CD4-positive, alpha-beta T cell treated with Interleukin-4 for 1 hour (primary cell): Measurements from ENCODE around the gene TGFBR3L.
A peak's percentile ranks its signal among the peaks of the same experiment; 100 is the strongest.

Experiments used
- DNase-seq, 2 donors: peaks; one replicate each; pipeline ENCODE4 v3.0.0-alpha.2; 2020 to 2022

TGFBR3L gene

DNA sequence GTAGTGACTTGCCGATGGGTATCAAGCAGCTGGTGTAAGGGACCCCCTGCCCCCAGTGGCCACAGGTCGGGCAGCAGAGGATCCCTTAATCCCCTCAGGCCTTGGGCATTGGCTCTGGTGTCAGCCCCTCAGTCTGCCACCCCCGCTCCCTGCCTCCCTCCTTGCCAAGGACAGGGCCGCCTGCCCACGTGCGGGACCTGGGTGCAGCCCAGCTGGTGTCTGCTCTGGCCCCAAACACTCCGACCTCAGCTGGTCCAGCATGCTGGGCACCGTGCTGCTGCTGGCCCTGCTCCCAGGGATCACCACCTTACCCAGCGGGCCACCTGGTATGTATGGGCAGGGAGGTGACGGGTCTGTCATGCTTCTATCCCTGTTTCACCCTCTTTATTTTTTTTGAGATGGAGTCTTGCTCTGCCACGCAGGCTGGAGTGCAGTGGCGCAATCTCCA, at the start of gene TGFBR3L:
Gene TGFBR3L, plus strand, starts transcription at position 233 of the 448 bp plus-strand sequence.
- DNase-seq: no peak

DNA sequence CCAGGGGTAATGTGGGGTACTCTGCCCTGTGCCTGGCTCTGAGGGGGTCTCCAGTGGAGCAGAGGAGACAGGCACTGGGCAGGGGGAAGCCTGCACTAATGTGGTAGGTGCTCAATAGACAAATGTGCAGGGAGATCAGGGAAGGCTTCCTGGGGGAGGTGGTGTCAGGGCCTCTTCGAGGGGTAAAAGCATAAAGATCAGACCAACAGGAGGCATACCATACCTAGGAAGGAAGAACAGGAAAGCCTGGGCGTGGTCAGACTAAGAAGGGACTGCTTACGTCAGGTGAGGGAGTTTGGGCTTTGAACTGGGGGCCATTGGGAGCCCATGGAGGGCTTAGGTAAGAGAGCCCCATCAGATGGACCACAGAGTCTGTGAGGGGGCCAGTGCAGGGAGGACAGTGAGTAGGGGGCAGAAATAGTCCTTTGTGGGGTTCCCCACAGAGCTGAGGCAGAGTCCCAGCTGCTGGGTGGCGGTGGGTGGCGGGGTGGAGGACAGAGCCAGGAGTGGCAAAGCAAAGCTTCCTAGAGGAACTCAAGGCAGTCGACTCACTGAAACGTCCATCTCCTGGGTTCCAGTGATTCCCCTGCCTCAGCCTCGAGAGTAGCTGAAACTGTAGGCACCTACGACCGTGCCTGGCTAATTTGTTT, 49.2 kb upstream of the TGFBR3L start:
- DNase-seq: peak in 1 of 2 donors; percentile 34

DNA sequence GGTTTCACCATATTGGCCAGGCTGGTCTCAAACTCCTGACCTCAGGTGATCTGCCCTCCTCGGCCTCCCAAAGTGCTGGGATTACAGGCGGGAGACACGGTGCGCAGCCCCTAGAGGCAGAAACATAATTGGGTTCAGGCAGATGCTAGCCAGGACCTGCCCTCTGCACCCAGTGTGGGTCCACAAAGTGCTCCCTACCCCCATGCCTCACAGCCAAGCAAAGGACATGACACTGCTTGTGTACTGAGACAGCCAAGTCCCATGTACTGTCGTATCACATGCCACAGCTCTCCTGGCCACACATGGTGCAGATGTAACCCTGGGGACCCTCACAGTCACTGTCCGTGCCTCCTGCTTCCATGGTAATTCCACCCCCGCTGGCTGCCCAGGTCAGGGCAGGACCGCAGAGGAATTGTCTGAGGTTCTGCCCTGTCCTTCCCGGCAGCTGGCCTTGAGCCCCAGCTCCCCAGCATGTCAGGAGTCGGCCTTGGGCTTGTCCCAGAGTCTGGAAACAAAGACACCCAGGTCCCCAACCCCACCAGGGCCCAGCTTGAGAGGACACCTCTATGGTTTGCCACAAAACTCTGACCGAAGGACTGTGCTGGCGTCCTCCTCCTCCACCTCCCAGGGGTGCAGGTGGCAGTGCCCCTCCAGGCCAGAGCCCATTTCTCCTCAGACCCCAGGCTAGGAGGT, 48.1 kb upstream of the TGFBR3L start:
- no peak for DNase-seq

DNA sequence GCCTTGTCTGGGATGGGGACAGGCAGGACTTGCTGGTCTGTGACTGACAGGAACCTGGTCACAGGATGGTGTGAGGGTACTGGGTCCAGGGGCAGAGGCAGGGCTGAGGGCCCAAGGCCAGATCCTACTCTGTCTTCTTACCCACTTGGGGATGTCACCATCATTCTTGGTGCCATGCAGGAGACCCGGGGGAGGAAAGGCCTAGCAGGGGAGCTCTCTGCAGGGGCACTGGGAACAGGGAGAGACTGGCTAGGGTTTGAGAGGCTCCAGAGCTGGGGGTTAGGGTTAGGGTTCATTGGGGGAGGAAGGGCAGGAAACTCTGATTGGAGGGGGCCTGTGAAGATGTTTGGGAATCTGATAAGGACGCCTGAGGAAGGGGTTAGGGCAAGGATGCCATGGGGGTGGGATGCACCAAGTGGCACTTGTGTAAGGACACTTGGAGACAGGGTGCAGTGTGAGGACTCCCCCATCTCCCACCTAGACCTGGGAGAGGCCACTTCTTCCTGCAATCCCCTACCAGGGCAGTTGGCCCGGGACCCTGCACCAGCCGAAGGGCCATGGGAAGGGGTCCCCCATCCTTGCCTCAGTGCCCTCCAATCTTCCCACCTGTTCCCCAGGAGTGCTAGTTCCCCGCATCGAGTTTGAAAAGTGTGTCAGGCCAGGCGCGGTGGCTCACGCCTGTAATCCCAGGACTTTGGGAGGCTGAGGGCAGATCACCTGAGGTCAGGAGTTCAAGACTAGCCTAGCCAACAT, 47.4 kb upstream of the TGFBR3L start:
- no peak for DNase-seq

DNA sequence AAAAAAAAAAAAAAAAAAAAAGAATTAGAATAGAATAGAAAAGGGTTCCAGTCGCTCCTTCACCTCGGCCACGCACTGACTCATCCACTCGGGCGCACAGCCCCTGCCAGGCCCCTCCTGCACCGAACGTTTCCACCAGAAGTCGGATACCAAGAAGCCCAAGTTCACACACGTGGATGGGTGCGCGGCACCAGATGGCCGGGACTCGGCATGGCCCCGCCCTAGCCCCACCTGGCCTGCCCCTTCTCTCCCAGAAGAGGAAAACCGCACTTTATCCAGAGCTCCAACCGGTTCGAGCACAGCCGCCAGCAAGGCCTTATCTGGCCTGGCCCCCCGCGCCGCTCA, 46.3 kb upstream of the TGFBR3L start:
- DNase-seq: peak in 1 of 2 donors; percentile 20

DNA sequence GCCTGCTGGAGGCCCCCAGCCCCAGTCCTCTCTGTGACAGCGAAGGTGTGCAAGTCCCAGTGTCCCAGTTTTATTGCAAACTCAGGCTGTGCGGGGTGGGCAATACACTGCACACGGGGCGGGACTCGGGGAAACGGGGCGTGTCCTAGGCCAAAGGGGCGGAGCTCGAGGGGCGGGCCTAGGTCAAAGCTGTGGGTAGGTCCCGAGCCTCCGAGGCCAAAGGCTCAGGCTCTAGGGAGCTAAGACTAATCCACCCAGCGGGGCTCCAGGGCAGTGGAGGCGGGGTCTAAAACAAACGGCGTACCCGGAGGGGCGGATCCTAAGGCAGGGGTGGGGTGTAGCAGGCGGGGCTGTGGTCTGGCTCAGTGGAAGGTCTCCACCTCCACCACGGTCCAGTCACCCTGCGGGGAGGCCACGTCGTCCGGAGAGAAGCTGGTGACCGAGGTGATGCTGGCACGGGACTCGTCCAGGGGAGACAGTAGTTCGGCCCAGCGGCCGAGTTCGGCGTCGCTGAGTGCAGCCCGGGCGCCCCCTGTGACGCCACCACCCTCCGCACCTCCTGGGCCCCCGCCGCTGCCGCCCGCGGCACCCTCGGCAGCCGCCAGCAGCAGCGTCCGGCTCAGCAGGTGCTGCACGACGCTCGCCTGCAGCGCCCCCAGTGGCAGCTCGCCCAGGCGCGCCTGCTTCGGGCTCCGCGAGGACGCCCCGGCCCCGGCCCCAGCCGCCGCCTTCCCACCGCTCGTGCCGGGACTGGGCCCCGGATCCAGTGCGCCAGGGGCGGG, 45.8 kb upstream of the TGFBR3L start:
- peak; percentile 87 to 88 for DNase-seq

DNA sequence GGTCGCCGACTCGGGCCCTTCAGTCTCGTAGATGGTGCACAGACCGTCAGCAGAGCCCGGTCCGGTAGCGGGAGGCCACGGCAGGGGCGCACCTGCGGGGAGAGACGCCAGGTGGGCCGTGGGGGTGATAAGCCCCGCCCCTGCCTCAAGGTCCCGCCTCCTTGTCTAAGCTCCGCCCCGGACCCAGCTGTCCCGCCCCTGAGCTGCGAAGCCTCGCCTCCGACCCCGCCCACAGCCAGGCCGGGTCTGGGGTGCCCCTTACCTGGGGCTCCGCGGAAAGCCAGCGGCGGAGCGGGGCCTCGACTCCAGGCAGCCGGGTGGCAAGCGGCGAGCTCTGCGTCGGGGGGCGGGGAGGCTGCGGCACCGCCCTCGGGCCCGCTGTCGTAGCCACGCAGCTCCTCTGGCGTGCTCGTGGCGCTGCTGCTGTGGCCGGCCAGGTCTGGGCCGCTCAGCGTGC, 45.1 kb upstream of the TGFBR3L start:
- DNase-seq: peak; percentile 76 to 87

DNA sequence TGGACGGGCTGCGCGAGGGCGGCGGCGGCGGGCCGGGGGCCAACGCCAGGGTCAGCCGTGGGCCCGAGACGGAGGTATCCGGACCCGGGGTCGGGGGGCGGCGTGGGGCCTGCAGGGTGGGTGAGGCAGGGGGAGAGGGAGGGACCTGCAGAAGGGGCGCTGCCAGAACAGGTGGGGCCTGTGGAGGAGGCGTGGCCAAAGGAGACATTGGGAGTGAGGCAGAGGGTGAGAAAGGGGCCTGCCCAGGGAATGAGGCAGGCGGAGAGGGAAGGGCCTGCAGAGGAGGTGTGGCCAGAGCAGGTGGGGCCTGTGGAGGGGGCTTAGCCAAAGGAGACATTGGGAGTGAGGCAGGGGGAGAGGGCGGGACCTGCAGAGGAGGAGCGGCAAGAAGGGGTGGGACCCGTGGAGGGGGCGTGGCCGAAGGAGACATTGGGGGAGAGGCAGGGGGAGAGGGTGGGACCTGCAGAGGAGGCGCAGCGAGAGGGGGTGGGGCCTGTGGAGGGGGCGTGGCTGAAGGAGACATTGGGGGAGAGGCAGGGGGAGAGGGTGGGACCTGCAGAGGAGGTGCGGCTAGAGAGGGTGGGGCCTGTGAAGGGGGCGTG, 44.6 kb upstream of the TGFBR3L start:
- peak; percentile 65 to 70 for DNase-seq

DNA sequence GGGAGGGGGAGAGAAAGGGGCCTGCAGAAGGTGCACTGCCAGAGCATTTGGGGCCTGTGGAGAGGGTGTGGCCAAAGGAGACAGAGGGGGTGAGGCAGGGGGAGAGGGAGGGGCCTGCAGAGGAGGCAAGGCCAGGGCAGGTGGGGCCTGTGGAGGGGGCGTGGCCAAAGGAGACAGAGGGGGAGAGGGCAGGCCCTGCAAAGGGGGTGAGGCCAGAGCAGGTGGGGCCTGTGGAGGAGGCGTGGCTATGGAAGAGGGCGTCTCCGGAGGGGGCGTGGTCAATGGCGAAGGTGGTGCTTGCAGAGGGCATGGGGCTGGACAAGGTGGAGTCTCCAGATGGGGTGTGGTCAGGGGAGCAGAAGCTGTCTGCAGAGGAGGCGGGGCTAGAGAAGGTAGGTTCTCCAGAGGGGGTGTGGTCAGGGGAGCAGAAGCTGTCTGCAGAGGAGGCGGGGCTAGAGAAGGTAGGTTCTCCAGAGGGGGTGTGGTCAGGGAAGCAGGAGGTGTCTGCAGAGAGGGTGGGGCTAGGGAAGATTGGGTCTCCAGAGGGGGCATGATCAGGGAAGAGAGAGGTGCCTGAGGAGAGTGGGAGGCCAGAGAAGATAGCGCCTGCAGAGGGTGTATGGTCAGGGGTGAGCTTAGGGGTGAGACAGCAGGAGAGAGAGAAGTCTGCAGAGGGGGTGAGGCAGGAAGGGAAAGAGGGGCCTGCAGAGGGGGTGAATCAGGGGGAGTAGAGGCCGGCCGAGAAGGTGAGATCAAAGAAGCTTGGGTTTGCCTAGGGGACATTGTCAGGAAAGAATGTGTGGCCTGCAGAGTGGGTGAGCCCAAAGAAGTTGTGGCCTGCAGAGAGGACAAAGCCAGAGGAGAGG, 43.8 kb upstream of the TGFBR3L start:
- DNase-seq: peak; percentile 57 to 67

DNA sequence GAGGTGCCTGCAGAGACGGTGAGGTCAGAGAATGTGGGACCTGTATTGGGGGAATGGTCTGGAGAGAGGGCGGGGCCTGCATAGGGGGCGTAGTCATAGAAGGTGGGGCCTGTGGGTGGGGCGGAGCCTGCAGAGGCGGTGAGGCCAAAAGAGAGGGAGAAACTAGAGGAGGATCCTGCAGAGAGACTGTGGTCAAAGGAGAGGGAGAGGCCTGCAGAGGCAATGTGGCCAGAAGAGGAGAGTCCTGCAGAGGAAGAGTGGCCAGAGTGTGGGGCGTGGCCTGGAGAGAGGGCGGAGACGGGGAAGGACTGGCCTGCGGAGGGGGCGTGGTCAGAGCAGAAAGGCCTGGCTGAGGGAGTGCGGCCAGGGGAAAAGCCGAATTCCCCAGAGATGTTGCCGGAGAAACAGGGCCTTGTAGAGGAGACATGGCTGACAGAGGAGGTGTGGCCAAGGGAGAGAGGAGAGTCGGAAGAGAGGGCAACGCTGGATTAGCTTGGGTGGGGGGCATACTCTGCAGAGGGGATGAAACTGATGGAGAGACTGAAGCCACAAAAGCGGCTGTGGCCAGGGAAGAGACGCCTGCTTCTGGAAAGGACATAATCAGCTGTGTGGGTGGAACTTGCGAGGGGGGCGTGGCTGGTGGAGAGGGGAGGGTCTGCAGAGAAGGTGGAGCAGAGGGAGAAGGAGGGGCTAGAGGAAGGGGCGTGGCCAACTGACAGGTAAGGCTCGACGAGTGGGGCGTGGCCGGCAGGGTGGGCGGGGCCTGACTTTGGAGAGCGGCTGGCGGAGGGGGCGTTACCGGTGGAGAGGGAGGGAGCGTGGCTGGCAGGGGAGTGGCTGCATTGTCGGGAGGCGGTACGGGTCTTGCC, 43.0 kb upstream of the TGFBR3L start:
- DNase-seq: peak; percentile 89 to 90

DNA sequence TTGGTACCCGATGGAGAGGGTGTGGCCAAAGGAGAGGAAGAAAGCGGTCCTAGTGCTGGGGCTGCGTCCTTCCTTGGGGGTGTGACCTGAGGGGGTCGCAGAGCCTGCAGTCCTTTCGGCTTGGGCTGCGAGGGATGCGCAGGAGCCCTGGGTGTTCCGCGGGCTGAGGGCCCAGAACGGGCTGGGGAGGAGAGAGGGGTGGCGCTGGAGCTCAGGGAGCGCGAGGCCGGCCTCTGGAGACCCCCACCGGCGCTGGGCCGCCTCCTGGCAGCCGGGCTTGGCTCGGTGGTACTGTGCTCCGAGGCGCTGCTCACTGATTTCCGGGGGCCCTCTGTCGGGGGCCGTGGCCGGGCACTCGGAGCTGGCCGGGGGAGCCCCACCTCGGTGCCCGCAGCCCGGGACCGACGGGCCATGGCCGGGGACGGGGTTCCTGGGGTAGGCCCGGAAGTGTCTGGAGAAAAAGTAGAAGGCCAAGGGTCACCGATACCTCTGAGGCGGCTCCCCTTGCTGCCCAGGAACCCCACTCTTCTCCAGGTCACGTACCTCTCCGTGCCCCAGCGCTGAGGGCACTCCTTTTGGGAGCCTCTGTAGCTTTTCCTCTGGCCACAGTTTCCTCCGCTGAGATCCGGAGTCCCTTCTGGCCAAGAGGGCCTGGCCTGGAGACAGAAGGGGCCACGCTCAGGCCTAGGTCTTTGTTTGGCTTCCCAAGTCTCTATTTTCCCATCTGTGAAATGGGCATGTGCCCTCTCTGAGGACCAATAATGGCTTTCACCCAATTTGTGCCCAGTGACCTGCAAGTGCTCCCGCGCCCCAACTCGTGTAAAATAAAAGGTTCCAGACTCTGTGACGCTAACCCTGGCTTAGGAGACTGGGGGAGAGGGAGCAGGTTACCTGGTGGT, 42.1 kb upstream of the TGFBR3L start:
- DNase-seq: no peak

DNA sequence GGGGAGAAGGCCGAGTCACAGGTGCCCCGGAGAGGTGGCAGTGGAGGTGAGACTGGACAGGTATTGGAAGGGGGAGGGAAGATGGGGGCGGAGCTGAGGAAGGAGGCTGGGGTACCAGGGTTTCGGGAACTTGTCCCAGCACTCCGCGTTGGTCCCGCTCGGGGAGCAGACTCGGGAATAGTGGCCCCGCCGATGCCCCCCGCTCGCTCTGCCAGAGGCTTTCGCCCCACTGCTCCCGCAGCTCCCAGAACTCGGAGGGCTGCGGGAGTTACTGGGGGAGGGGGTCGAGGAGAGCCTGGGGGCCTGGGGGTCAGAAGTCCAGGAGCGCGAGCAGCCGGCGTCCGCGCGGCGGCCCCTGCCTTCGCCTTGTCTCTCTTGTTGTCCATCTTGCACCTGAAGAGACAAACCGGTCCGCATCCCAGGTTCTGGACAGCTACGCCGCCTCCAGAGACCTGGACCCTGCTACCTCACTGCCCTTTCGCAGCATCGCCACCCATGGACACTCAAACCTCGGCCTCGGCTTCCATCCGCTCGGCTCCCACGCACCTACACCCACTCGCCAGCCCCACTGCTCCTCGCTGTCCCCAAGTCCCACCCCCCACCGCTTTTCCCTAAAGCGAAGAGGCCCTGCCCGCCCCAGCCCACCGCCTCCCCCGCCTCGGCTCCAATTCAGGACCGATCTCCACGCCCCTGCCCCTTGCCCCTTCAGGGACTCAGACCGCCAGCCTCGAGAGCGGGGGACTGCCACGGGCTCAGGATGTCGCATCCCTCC, 41.1 kb upstream of the TGFBR3L start:
- no peak for DNase-seq

DNA sequence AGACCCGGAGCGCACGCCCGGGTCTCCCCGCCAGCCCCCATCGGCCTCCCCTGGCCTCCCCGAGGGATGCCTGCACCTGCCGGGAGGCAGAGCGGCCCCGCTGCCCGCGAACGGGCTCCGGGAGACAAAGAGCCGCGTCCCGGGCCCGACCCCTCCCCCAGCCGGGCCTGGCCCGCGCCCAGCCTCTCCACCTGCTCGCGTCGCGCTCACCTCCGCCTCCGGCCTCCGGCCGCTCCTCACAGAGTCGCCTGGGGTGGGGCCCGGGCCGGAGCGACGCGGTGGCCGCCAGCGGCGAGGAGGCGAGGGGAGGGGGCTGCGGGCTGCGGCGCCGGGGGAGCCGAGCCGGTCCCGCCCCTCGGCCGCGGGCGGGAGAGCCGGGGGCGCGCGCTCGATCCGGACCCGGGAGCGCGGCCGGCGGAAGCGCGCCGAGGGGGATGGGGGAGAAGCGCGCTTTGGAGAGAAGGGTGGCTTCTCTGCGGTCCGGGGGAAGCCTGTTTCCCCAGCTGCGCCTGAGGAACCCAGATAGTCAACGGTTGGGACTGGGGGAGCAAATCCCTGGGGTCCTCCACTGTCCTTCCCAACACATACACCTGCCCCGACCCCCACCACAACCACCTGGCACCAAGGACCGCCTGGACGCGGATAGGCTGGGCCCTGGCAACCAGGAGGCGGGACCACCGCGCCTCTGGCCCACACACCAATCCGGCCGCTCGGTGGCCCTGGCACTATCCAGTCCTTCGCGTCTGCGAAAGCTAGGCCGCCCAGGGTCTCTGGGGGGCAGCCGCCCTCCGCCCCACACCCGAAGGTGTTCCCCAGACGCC, 40.3 kb upstream of the TGFBR3L start, which contains the start of gene PRR36:
Gene PRR36, minus strand, starts transcription at position 315 of the 821 bp plus-strand sequence. CDS start 701 bp downstream, outside the sequence.
- no peak for DNase-seq

DNA sequence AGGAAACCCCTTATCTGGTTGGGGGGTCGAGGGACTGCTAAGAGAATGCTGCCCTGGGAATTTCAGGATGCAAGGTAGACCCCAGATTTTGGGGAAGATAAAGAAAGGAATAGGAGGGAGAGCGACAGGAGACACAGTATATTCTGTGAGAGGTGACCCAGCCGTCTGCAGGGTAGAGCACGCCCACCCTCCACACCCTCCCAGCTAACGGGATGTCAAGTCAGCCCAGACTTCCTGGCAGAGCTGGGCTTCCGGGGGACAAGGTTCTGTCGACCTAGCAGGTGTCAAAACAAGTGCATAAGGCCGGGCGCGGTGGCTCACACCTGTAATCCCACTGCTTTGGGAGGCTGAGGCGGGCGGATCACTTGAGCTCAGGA, 39.7 kb upstream of the TGFBR3L start:
- no peak for DNase-seq

DNA sequence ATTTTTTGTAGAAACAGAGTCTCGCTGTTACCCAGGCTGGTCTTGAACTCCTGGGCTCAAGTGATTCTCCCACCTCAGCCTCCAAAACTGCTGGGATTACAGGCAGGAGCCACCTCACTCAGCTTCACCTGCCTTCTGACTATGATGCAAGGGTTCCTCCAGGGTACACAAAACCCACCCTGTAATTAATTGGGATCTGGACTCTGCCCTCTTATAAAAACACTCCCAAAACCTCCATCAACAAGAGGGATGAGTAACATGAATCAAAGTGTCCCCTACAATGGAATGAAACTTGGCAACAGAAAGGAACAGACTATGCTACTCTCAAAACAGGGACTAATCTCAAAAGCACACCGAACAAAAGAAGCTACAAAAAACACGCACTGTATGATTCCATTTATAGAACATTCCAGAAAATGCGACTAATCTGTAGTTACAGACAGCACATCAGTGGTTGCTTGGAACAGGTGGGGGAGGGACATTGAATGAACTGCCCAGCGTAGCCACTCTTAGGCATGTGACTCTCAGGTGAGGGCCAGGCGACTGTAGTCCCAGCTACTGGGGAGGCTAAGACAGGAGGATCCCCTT, 37.3 kb upstream of the TGFBR3L start:
- DNase-seq: no peak

DNA sequence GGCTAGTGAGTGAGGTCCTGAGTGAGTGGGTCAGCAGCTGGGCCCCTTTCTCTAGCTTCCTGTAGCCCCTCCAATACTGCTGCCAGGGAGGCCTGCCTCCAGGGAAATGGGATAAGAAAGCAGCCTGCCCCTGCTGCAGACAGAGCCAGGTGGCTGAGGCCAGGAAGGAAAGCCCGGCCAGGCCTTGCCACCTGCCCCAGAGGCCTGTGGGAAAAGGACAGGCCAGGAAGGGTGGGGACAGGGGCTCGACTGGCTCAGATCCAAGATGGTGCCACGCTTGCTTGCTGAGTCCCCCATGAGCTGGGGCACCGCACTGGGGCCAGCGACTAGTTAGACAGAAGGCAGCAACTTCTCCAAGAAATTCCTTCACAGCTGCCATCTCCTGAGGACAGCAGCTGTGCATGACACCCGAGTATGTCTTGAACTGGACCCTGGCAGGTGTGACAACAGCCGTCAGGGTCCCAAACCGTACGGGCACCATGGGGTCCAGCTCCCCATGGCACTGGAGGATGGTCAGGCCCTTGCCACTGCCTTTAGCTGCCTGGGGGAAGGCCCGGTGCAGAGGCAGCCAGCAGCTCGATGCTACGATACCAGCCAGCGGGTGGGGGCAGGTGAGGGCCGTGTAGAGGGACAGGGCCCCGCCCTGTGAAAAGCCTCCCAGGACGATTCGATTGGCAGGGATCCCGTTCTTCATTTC, 35.4 kb upstream of the TGFBR3L start:
- DNase-seq: no peak

DNA sequence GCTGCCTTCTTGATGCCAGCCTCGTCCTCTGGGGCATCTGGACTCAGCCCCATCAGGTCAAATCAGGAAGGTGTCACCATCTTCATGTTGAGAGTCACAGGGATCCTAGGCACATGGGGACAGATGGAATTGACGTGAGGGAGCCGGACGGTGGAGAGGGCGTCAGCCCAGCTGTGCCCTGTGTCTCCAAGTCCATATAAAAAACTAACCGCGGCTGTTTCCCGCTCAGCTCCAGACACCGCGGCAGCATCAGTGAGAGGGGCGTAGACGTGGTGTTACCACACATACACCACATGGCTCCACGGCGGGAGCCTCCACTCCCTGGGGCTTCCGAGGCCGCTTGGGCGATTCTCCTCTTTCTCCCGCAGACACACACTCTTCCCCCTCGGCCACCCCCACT, 34.8 kb upstream of the TGFBR3L start:
- DNase-seq: no peak
